ENCODE data around the gene RABGAP1L.
"Not testable (repeated sequence)": the region's sequence is repeated elsewhere in the genome, so short reads cannot be mapped to it uniquely, and the experiment has no call there.

Gene RABGAP1L

GRCh38 chr1:174837386-174837785 is 678.1 kb downstream of the RABGAP1L start:
- peak; percentile 83 for DNase-seq

GRCh38 chr1:174839211-174839610 is 679.9 kb downstream of the RABGAP1L start:
- no peak for DNase-seq

- DNase-seq, result no peak
Measured at GRCh38 chr1:174841747-174842146, 682.4 kb downstream of the RABGAP1L start.

GRCh38 chr1:174848593-174849560 is 689.6 kb downstream of the RABGAP1L start:
- peak; percentile 34 for DNase-seq

GRCh38 chr1:174850726-174851125 is 691.4 kb downstream of the RABGAP1L start:
- DNase-seq, result peak; percentile 30

- no peak for DNase-seq
Measured at GRCh38 chr1:174858301-174858700, 699.0 kb downstream of the RABGAP1L start.

GRCh38 chr1:174870319-174870718 is 711.0 kb downstream of the RABGAP1L start:
- no peak for DNase-seq

- no peak for DNase-seq
Measured at GRCh38 chr1:174871886-174872285, 712.6 kb downstream of the RABGAP1L start.

- no peak for DNase-seq
Measured at GRCh38 chr1:174872615-174873058, 713.3 kb downstream of the RABGAP1L start.

GRCh38 chr1:174874331-174875053 is 715.2 kb downstream of the RABGAP1L start:
- no peak for DNase-seq

GRCh38 chr1:174875306-174875705 is 716.0 kb downstream of the RABGAP1L start:
- DNase-seq, result peak; percentile 30

GRCh38 chr1:174877208-174877673 is 717.9 kb downstream of the RABGAP1L start:
- DNase-seq, result no peak

- no peak for DNase-seq
Measured at GRCh38 chr1:174880171-174880570, 720.9 kb downstream of the RABGAP1L start.

- no peak for DNase-seq
Measured at GRCh38 chr1:174883409-174883808, 724.1 kb downstream of the RABGAP1L start.

- DNase-seq, result no peak
Measured at GRCh38 chr1:174884038-174884437, 724.7 kb downstream of the RABGAP1L start.

GRCh38 chr1:174884566-174884965 is 725.2 kb downstream of the RABGAP1L start:
- no peak for DNase-seq

GRCh38 chr1:174890024-174890423 is 730.7 kb downstream of the RABGAP1L start:
- no peak for DNase-seq

GRCh38 chr1:174892016-174892415 is 732.7 kb downstream of the RABGAP1L start:
- DNase-seq, result no peak

- no peak for DNase-seq
Measured at GRCh38 chr1:174894117-174894762, 734.9 kb downstream of the RABGAP1L start.

GRCh38 chr1:174895610-174896009 is 736.3 kb downstream of the RABGAP1L start:
- DNase-seq, result not testable (repeated sequence)

GRCh38 chr1:174898102-174898797 is 738.9 kb downstream of the RABGAP1L start:
- DNase-seq, result no peak

GRCh38 chr1:174900317-174900716 is 741.0 kb downstream of the RABGAP1L start:
- DNase-seq, result no peak
